ENCODE measurements around the gene NUAK1. TPM values are rescaled to one million over a fixed set of nuclear protein-coding genes. Genes with fewer than 3 reads are reported as not detected.

The NUAK1 gene
- total RNA-seq, 1 experiment from 2014 or later = not detected

DNA sequence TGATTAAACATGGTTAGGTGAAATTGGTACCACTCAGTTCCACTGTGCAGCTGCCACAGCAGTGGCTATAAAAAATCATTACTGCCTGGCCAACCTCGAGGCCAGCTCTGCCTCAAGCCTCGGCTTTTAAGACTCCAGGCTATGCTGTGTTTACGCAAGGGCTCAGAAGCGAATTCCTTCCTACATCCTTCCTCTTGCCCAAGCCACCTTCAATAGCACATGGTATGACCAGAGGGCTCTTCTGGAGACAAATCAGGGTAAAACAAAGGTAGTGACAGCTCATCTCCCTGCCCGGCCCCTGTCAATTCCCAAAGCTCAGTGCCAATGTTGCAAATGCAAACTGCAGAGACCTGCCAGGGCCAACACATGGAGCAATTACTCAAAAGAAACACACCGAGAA is 31.9 kb downstream of the NUAK1 start:
- H3K4me2 ChIP-seq (ENCODE audit: low read depth, low read length, poor library complexity, severe bottlenecking) = no peak overlapping the region
- H3K27me3 ChIP-seq (ENCODE audit: low read length) = no peaks in the 10 kb centered on the region
- H4K20me1 ChIP-seq (ENCODE audit: insufficient read depth, low read depth, low read length) = no peaks in the 10 kb centered on the region

DNA sequence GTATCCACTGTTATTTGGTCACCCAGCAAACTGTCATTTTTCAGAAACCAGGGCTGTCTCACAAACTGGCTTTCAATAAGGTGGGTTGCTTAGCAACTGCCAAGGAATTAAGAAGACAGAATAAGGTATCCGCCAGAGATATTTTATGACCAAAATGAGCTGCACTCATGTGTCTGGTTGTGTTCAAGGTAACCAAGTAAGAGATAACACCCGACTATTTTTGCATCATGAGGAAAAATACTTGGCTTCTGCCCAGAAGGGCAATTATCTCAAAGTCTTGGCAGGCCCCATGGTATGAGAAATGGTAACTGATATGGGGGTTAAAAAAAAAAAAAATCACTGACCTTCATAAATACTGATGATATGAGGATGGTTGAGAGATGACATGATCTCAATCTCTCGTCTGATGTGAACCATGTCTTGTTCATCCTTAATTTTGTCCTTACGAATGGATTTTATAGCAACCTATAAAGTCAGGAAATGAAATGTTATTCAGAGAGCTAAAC is 32.6 kb downstream of the NUAK1 start:
- Histone ChIP-seq H3K79me2 (ENCODE audit: low read length) (no peaks in the 10 kb centered on the region), H3K9ac (ENCODE audit: low read length) (no peak overlapping the region), H3K27me3 (ENCODE audit: low read length) (no peaks in the 10 kb centered on the region), H3K4me3 (ENCODE audit: low read length) (no peak overlapping the region), H3K36me3 (ENCODE audit: insufficient read depth, low read length) (no peaks in the 10 kb centered on the region), H4K20me1 (ENCODE audit: insufficient read depth, low read depth, low read length) (no peaks in the 10 kb centered on the region), H3K4me2 (ENCODE audit: low read depth, low read length, poor library complexity, severe bottlenecking) (no peak overlapping the region), H3K4me1 (ENCODE audit: low read length) (no peaks in the 10 kb centered on the region), H2AFZ (ENCODE audit: low read length) (no peak overlapping the region), H3K9me3 (ENCODE audit: low read length) (no peaks in the 10 kb centered on the region), H3K9me2 (replicated peaks; ENCODE audit: insufficient read depth, low read length) (no peaks in the 10 kb centered on the region), H3K27ac (ENCODE audit: low read length) (no peak overlapping the region)
- DNase-seq = no peak

More for the DNA sequence above, 31.9 kb downstream of the NUAK1 start:
- H3K4me1 ChIP-seq (ENCODE audit: low read length) = no peaks in the 10 kb centered on the region
- DNase-seq = no peak
- no peak overlapping the region for H3K27ac ChIP-seq (ENCODE audit: low read length)
- H3K9me2 ChIP-seq (replicated peaks; ENCODE audit: insufficient read depth, low read length) = no peaks in the 10 kb centered on the region
- no peaks in the 10 kb centered on the region for H3K36me3 ChIP-seq (ENCODE audit: insufficient read depth, low read length)
- H3K9ac ChIP-seq (ENCODE audit: low read length) = no peak overlapping the region
- no peaks in the 10 kb centered on the region for H3K79me2 ChIP-seq (ENCODE audit: low read length)
- no peaks in the 10 kb centered on the region for H3K9me3 ChIP-seq (ENCODE audit: low read length)
- H3K4me3 ChIP-seq (ENCODE audit: low read length) = no peak overlapping the region
- no peak overlapping the region for H2AFZ ChIP-seq (ENCODE audit: low read length)

DNA sequence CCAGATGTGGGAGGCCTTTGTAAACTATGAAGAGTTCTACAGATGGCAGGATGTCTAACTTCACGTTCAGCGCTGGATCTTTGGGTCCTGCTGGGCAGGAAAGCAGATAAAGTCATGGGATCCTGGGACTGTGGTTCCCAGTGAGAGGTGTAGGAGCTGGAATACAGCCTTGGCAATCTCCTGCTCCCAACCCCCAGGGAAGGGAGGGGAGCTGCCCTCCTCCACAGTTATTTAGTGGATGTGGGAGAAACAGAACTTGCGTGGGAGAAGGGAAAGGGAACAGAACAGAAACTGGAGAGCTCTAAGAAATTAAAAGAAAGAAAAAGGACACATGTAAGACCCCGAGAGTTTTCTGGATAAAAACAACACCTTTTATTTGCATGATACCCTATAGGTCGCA is 37.0 kb downstream of the NUAK1 start:
- no peak overlapping the region for H3K27ac ChIP-seq (ENCODE audit: low read length)

DNA sequence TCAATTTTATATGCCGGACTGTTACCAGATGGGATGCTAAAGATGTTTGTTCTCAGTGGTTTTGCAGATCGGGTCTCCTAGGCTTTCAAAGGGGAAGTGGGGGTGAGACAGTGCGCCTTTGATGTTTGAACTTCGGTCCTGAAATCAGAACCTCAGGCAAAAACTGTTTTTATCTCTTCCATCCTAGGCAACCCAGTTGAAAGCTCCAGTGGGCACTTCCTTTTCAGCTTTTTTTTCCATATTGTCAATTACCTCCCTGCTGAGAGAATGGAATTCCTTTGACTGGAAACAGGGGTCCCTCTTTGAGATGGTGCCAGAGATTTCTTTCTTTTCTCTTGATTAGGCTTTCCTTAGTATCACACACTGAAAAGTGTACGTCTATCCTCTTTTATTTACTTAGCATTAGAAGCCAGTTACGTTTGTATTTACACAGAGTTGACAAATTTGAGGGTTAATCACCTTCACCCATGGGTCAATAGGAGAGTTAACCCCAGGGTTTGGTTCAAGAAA is 40.0 kb downstream of the NUAK1 start:
- H3K9ac ChIP-seq (ENCODE audit: low read length) = no peak overlapping the region
- no peak overlapping the region for H2AFZ ChIP-seq (ENCODE audit: low read length)
- no peaks in the 10 kb centered on the region for H3K79me2 ChIP-seq (ENCODE audit: low read length)
- H3K27me3 ChIP-seq (ENCODE audit: low read length) = no peaks in the 10 kb centered on the region
- no peak overlapping the region for H3K27ac ChIP-seq (ENCODE audit: low read length)
- H3K36me3 ChIP-seq (ENCODE audit: insufficient read depth, low read length) = no peaks in the 10 kb centered on the region
- no peaks in the 10 kb centered on the region for H3K9me2 ChIP-seq (replicated peaks; ENCODE audit: insufficient read depth, low read length)
- no peaks in the 10 kb centered on the region for H4K20me1 ChIP-seq (ENCODE audit: insufficient read depth, low read depth, low read length)
- H3K4me2 ChIP-seq (ENCODE audit: low read depth, low read length, poor library complexity, severe bottlenecking) = no peak overlapping the region
- no peaks in the 10 kb centered on the region for H3K9me3 ChIP-seq (ENCODE audit: low read length)
- no peak overlapping the region for H3K4me3 ChIP-seq (ENCODE audit: low read length)
- no peak for DNase-seq
- no peaks in the 10 kb centered on the region for H3K4me1 ChIP-seq (ENCODE audit: low read length)

More for the DNA sequence above, 37.0 kb downstream of the NUAK1 start:
- Histone ChIP-seq H3K9me2 (replicated peaks; ENCODE audit: insufficient read depth, low read length) (no peaks in the 10 kb centered on the region), H3K27me3 (ENCODE audit: low read length) (no peaks in the 10 kb centered on the region), H3K36me3 (ENCODE audit: insufficient read depth, low read length) (no peaks in the 10 kb centered on the region), H3K4me3 (ENCODE audit: low read length) (no peak overlapping the region), H3K9ac (ENCODE audit: low read length) (no peak overlapping the region), H3K4me2 (ENCODE audit: low read depth, low read length, poor library complexity, severe bottlenecking) (no peak overlapping the region), H3K4me1 (ENCODE audit: low read length) (no peaks in the 10 kb centered on the region), H2AFZ (ENCODE audit: low read length) (no peak overlapping the region), H3K79me2 (ENCODE audit: low read length) (no peaks in the 10 kb centered on the region), H4K20me1 (ENCODE audit: insufficient read depth, low read depth, low read length) (no peaks in the 10 kb centered on the region), H3K9me3 (ENCODE audit: low read length) (no peaks in the 10 kb centered on the region)
- no peak for DNase-seq

DNA sequence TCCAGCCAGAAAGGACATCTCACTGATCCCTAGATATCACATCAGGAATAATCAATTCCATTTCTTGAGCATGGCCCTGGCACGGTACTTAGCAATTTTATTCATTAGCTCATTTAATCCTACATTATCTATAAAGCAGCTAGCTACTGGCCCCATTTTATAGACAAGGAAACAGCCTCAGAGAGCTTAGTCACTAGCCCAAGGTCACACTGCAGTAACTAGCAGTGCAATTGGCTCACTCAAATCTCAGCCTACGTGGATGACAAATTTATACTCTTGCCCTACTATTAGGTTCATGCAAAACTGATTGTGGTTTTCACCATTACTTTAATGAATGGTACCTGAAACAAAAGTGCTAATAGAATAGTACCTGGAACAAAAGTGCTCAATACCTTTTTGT is 41.7 kb downstream of the NUAK1 start:
- Histone ChIP-seq H3K27me3 (ENCODE audit: low read length) (no peaks in the 10 kb centered on the region), H4K20me1 (ENCODE audit: insufficient read depth, low read depth, low read length) (no peaks in the 10 kb centered on the region), H2AFZ (ENCODE audit: low read length) (no peak overlapping the region), H3K9me2 (replicated peaks; ENCODE audit: insufficient read depth, low read length) (no peaks in the 10 kb centered on the region), H3K4me1 (ENCODE audit: low read length) (no peaks in the 10 kb centered on the region), H3K9ac (ENCODE audit: low read length) (no peak overlapping the region), H3K36me3 (ENCODE audit: insufficient read depth, low read length) (no peaks in the 10 kb centered on the region), H3K9me3 (ENCODE audit: low read length) (no peaks in the 10 kb centered on the region), H3K79me2 (ENCODE audit: low read length) (no peaks in the 10 kb centered on the region), H3K4me2 (ENCODE audit: low read depth, low read length, poor library complexity, severe bottlenecking) (no peak overlapping the region), H3K27ac (ENCODE audit: low read length) (no peak overlapping the region), H3K4me3 (ENCODE audit: low read length) (no peak overlapping the region)
- DNase-seq = no peak

DNA sequence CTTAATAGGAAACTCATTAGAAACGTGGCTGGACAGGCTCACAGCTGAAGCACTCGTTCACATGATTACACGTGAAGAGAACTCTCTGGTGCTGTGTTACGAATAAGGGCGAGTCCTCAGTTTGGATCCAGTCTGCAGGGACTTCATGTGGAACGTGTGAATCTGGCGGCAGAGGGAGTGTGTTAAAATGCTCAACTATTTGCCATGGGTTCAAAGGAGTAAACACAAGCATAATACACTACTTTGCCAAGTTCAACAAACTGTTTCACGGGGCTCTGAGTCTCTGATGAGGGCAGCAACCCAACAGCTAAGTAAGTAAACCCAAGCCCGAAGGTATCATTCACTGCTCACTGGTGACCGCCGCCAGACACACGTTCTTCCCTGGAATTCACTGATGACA is 42.4 kb downstream of the NUAK1 start:
- DNase-seq = no peak

DNA sequence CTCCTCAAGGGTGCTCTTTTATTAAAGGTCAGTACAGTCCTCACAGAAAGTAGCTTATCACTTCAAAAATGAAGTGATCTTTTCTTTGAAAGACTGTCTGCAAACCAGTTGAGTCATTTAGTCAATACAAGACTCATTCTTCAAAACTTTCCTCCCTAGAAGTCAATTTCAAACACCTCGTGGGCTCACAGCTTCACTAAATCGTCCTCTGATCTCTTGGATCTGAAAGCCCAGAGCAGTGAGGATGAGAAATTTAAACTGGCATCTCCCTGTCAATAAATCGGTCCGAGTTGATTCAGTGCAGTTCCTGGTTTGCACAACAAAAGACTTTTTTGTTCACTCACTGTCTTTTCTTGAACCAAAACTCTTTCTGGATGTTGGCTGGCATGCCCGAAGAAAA is 44.5 kb downstream of the NUAK1 start:
- Histone ChIP-seq H4K20me1 (ENCODE audit: insufficient read depth, low read depth, low read length) (no peaks in the 10 kb centered on the region), H3K9me3 (ENCODE audit: low read length) (no peaks in the 10 kb centered on the region), H3K36me3 (ENCODE audit: insufficient read depth, low read length) (no peaks in the 10 kb centered on the region), H3K4me3 (ENCODE audit: low read length) (no peak overlapping the region), H3K9me2 (replicated peaks; ENCODE audit: insufficient read depth, low read length) (no peaks in the 10 kb centered on the region), H2AFZ (ENCODE audit: low read length) (no peak overlapping the region), H3K27me3 (ENCODE audit: low read length) (no peaks in the 10 kb centered on the region), H3K4me1 (ENCODE audit: low read length) (no peaks in the 10 kb centered on the region), H3K79me2 (ENCODE audit: low read length) (no peaks in the 10 kb centered on the region), H3K9ac (ENCODE audit: low read length) (no peak overlapping the region), H3K4me2 (ENCODE audit: low read depth, low read length, poor library complexity, severe bottlenecking) (no peak overlapping the region), H3K27ac (ENCODE audit: low read length) (no peak overlapping the region)
- no peak for DNase-seq

More for the DNA sequence above, 42.4 kb downstream of the NUAK1 start:
- Histone ChIP-seq H2AFZ (ENCODE audit: low read length) (no peak overlapping the region), H3K27me3 (ENCODE audit: low read length) (no peaks in the 10 kb centered on the region), H3K27ac (ENCODE audit: low read length) (no peak overlapping the region), H3K4me2 (ENCODE audit: low read depth, low read length, poor library complexity, severe bottlenecking) (no peak overlapping the region), H3K79me2 (ENCODE audit: low read length) (no peaks in the 10 kb centered on the region), H3K9me2 (replicated peaks; ENCODE audit: insufficient read depth, low read length) (no peaks in the 10 kb centered on the region), H3K4me3 (ENCODE audit: low read length) (no peak overlapping the region), H3K36me3 (ENCODE audit: insufficient read depth, low read length) (no peaks in the 10 kb centered on the region), H3K9me3 (ENCODE audit: low read length) (no peaks in the 10 kb centered on the region), H3K4me1 (ENCODE audit: low read length) (no peaks in the 10 kb centered on the region), H4K20me1 (ENCODE audit: insufficient read depth, low read depth, low read length) (no peaks in the 10 kb centered on the region), H3K9ac (ENCODE audit: low read length) (no peak overlapping the region)

DNA sequence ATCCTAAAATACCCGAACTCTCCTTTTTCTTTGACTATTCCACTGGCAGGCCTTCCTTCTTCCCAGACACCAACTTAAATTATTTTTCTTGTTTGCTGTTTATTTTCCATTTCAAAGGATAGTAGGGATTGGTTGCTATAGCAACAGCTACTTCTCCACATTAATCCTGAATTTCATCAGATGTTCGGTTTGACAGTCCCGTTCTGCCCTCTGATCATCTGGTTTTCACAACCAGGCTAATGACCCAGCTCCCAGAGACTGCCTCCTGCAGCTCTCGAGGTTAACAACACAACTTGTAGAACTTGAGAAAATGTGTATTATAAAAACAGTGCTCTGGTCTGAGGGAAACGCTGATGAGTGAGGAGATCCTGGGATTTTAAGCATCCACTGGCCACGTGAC is 45.5 kb downstream of the NUAK1 start:
- H3K4me3 ChIP-seq (ENCODE audit: low read length) = no peak overlapping the region
- H3K27me3 ChIP-seq (ENCODE audit: low read length) = no peaks in the 10 kb centered on the region
- H3K79me2 ChIP-seq (ENCODE audit: low read length) = no peaks in the 10 kb centered on the region
- DNase-seq = no peak
- H3K4me2 ChIP-seq (ENCODE audit: low read depth, low read length, poor library complexity, severe bottlenecking) = no peak overlapping the region
- no peak overlapping the region for H3K9ac ChIP-seq (ENCODE audit: low read length)
- H2AFZ ChIP-seq (ENCODE audit: low read length) = no peak overlapping the region
- H3K4me1 ChIP-seq (ENCODE audit: low read length) = no peaks in the 10 kb centered on the region
- no peaks in the 10 kb centered on the region for H3K9me2 ChIP-seq (replicated peaks; ENCODE audit: insufficient read depth, low read length)
- H4K20me1 ChIP-seq (ENCODE audit: insufficient read depth, low read depth, low read length) = no peaks in the 10 kb centered on the region
- no peak overlapping the region for H3K27ac ChIP-seq (ENCODE audit: low read length)
- H3K36me3 ChIP-seq (ENCODE audit: insufficient read depth, low read length) = no peaks in the 10 kb centered on the region
- no peaks in the 10 kb centered on the region for H3K9me3 ChIP-seq (ENCODE audit: low read length)

DNA sequence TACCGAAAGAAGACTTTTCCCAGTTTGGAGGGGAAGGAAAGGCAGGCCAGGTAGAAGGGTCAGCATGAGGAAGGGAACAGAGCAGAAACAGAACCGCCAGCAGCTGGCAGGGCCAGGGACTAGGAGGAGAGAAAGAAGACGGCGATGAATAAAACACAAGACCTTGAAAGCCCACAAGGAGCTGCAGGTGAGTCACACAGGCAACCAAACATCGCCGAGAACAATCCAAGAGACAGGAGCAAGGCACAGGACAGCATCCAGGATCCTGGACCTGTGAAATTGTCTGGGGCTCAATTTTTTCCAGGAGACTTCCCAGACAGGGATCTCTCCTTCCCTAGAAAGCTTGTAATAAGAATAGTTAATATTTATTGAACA is 47.3 kb downstream of the NUAK1 start:
- Histone ChIP-seq H3K4me2 (ENCODE audit: low read depth, low read length, poor library complexity, severe bottlenecking) (no peak overlapping the region), H3K9ac (ENCODE audit: low read length) (no peak overlapping the region), H3K27ac (ENCODE audit: low read length) (no peak overlapping the region), H2AFZ (ENCODE audit: low read length) (no peak overlapping the region), H3K79me2 (ENCODE audit: low read length) (no peaks in the 10 kb centered on the region), H3K4me1 (ENCODE audit: low read length) (no peaks in the 10 kb centered on the region), H3K27me3 (ENCODE audit: low read length) (no peaks in the 10 kb centered on the region), H3K9me3 (ENCODE audit: low read length) (no peaks in the 10 kb centered on the region), H3K9me2 (replicated peaks; ENCODE audit: insufficient read depth, low read length) (no peaks in the 10 kb centered on the region), H3K36me3 (ENCODE audit: insufficient read depth, low read length) (no peaks in the 10 kb centered on the region), H4K20me1 (ENCODE audit: insufficient read depth, low read depth, low read length) (no peaks in the 10 kb centered on the region), H3K4me3 (ENCODE audit: low read length) (no peak overlapping the region)
- no peak for DNase-seq

Measured in Karpas-422 (cell line).